ENCODE data around the gene GAREM2. TPM values are rescaled to one million over a fixed set of nuclear protein-coding genes. Genes with fewer than 3 reads are reported as not detected.

Gene GAREM2
- total and polyA plus RNA-seq, 4 donors: 0.08 to 0.28 (median 0.16) TPM

DNA sequence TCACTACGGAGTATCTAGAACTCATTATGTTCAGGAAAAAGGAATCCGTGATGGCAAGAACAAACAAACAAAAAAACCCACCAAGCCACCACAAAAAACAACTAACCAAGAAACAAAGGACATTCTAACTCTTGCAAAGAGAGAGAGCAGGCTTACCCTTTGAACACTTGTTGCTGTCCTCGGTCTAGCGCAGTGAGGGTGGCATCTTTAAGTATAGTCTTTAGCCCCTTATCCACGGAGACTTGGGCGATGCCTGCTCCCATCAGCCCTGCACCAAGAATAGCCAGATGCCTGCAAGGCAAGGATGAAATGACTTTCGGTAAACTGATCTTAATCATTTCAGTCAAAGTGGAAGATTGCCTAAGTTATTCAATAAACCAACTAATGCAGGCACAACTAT lies 31.0 kb downstream of the GAREM2 start (continued):
- TF ChIP-seq, protein P1, sequence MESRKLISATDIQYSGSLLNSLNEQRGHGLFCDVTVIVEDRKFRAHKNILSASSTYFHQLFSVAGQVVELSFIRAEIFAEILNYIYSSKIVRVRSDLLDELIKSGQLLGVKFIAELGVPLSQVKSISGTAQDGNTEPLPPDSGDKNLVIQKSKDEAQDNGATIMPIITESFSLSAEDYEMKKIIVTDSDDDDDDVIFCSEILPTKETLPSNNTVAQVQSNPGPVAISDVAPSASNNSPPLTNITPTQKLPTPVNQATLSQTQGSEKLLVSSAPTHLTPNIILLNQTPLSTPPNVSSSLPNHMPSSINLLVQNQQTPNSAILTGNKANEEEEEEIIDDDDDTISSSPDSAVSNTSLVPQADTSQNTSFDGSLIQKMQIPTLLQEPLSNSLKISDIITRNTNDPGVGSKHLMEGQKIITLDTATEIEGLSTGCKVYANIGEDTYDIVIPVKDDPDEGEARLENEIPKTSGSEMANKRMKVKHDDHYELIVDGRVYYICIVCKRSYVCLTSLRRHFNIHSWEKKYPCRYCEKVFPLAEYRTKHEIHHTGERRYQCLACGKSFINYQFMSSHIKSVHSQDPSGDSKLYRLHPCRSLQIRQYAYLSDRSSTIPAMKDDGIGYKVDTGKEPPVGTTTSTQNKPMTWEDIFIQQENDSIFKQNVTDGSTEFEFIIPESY (IDR thresholded peaks at IDR 0.05): no peak
- TF ChIP-seq GABPA (IDR thresholded peaks at IDR 0.05 in 1 of 2, conservative IDR thresholded peaks at IDR 0.05 in 1 of 2): no peak
- TF ChIP-seq YY1 (IDR thresholded peaks at IDR 0.05): no peak
- TF ChIP-seq, protein P2, sequence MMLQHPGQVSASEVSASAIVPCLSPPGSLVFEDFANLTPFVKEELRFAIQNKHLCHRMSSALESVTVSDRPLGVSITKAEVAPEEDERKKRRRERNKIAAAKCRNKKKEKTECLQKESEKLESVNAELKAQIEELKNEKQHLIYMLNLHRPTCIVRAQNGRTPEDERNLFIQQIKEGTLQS (IDR thresholded peaks at IDR 0.05): no peak
- no peak for TF ChIP-seq RAD21 (IDR thresholded peaks at IDR 0.05)
- TF ChIP-seq JUND (IDR thresholded peaks at IDR 0.05): no peak
- TF ChIP-seq NR2F2 (IDR thresholded peaks at IDR 0.05): no peak
- no peak for TF ChIP-seq TAF1 (conservative IDR thresholded peaks at IDR 0.05)

DNA sequence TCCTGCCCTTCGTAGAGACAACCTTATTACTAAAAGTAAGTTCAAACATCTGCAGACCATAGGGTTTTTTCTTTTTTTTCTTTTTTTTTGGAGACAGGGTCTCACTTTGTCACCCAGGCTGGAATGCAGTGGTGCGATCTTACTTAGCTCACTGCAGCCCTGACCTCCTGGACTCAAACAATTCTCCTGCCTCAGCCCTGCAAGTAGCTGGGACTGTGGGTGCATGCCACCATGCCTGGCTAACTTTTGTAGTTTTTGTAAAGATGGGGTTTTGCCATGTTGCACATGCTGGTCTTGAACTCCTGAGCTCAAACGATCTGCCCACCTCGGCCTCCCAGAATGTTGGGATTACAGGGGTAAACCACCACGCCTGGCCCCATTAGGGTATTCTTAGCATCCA lies 39.1 kb downstream of the GAREM2 start:
- Histone ChIP-seq H3K9me3 (ENCODE audit: control insufficient read depth in 4 of 4, low read length in 3 of 4) (no peaks in the 10 kb centered on the region), H3K27ac (ENCODE audit: low read depth in 1 of 2, low read length in 2 of 2) (no peak overlapping the region), H3K9ac (ENCODE audit: low read depth in 1 of 2, low read length in 2 of 2) (no peak overlapping the region), H3K4me3 (ENCODE audit: low read depth in 1 of 3, low read length in 3 of 3) (no peak overlapping the region), H3K27me3 (ENCODE audit: control insufficient read depth in 4 of 4, insufficient read depth in 4 of 4, low read length in 3 of 4) (no peaks in the 10 kb centered on the region), H3K36me3 (ENCODE audit: control insufficient read depth in 4 of 4, insufficient read depth in 3 of 4, low read depth in 1 of 4, low read length in 3 of 4) (peaks cover 20 to 93% (median 71%) of the 10 kb centered on the region in 4 donors), H3K4me1 (ENCODE audit: control insufficient read depth in 4 of 4, insufficient read depth in 4 of 4, low read length in 3 of 4) (no peaks in the 10 kb centered on the region)
- TF ChIP-seq, protein P2 (IDR thresholded peaks at IDR 0.05): no peak
- TF ChIP-seq, protein P3, sequence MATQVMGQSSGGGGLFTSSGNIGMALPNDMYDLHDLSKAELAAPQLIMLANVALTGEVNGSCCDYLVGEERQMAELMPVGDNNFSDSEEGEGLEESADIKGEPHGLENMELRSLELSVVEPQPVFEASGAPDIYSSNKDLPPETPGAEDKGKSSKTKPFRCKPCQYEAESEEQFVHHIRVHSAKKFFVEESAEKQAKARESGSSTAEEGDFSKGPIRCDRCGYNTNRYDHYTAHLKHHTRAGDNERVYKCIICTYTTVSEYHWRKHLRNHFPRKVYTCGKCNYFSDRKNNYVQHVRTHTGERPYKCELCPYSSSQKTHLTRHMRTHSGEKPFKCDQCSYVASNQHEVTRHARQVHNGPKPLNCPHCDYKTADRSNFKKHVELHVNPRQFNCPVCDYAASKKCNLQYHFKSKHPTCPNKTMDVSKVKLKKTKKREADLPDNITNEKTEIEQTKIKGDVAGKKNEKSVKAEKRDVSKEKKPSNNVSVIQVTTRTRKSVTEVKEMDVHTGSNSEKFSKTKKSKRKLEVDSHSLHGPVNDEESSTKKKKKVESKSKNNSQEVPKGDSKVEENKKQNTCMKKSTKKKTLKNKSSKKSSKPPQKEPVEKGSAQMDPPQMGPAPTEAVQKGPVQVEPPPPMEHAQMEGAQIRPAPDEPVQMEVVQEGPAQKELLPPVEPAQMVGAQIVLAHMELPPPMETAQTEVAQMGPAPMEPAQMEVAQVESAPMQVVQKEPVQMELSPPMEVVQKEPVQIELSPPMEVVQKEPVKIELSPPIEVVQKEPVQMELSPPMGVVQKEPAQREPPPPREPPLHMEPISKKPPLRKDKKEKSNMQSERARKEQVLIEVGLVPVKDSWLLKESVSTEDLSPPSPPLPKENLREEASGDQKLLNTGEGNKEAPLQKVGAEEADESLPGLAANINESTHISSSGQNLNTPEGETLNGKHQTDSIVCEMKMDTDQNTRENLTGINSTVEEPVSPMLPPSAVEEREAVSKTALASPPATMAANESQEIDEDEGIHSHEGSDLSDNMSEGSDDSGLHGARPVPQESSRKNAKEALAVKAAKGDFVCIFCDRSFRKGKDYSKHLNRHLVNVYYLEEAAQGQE (IDR thresholded peaks at IDR 0.05): no peak
- TF ChIP-seq FOXA2 (IDR thresholded peaks at IDR 0.05) (no peak), GABPA (IDR thresholded peaks at IDR 0.05 in 1 of 2, conservative IDR thresholded peaks at IDR 0.05 in 1 of 2) (no peak), RXRA (IDR thresholded peaks at IDR 0.05) (no peak)
- WGBS: 95% methylated on average over 5 of the region's 5 CpGs
- no peak for DNase-seq (ENCODE audit: low spot score)

DNA sequence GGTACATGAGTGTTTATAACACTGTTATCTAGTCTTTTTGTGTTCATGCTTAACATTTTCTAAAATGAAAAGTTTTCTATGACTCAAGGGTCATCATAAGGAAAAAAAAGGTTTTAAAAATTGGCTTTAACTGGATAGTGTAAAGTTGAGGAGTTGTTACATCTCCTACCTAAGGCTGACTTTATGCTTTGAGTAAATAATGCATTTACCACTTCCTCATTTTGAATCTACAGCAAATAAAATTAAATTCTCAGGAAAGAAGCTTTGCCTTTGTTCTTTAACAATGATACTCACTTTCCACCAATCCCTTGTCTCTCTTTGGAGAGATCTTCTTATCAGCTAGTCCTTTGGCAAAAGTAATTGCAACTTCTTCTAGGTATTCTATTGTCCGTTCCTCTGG lies 41.9 kb downstream of the GAREM2 start:
- no peaks in the 10 kb centered on the region for H3K27me3 ChIP-seq (ENCODE audit: control insufficient read depth in 4 of 4, insufficient read depth in 4 of 4, low read length in 3 of 4)
- H3K9ac ChIP-seq (ENCODE audit: low read depth in 1 of 2, low read length in 2 of 2): no peak overlapping the region
- H3K27ac ChIP-seq (ENCODE audit: low read depth in 1 of 2, low read length in 2 of 2): no peak overlapping the region
- WGBS: 90% methylated on average over 1 of the region's 1 CpG
- no peaks in the 10 kb centered on the region for H3K9me3 ChIP-seq (ENCODE audit: control insufficient read depth in 4 of 4, low read length in 3 of 4)
- H3K4me1 ChIP-seq (ENCODE audit: control insufficient read depth in 4 of 4, insufficient read depth in 4 of 4, low read length in 3 of 4): no peaks in the 10 kb centered on the region
- TF ChIP-seq FOXA1 (IDR thresholded peaks at IDR 0.05) (no peak), TAF1 (conservative IDR thresholded peaks at IDR 0.05) (no peak), EGR1 (IDR thresholded peaks at IDR 0.05; ENCODE audit: low read depth in 2 of 2) (no peak), FOXA2 (IDR thresholded peaks at IDR 0.05) (no peak), YY1 (IDR thresholded peaks at IDR 0.05) (no peak), RAD21 (IDR thresholded peaks at IDR 0.05) (no peak), JUND (IDR thresholded peaks at IDR 0.05) (no peak), HNF4A (conservative IDR thresholded peaks at IDR 0.05) (no peak)
- TF ChIP-seq, protein P4, sequence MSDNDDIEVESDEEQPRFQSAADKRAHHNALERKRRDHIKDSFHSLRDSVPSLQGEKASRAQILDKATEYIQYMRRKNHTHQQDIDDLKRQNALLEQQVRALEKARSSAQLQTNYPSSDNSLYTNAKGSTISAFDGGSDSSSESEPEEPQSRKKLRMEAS (IDR thresholded peaks at IDR 0.05): no peak
- TF ChIP-seq, protein P1 (IDR thresholded peaks at IDR 0.05): no peak
- TF ChIP-seq, protein P5, sequence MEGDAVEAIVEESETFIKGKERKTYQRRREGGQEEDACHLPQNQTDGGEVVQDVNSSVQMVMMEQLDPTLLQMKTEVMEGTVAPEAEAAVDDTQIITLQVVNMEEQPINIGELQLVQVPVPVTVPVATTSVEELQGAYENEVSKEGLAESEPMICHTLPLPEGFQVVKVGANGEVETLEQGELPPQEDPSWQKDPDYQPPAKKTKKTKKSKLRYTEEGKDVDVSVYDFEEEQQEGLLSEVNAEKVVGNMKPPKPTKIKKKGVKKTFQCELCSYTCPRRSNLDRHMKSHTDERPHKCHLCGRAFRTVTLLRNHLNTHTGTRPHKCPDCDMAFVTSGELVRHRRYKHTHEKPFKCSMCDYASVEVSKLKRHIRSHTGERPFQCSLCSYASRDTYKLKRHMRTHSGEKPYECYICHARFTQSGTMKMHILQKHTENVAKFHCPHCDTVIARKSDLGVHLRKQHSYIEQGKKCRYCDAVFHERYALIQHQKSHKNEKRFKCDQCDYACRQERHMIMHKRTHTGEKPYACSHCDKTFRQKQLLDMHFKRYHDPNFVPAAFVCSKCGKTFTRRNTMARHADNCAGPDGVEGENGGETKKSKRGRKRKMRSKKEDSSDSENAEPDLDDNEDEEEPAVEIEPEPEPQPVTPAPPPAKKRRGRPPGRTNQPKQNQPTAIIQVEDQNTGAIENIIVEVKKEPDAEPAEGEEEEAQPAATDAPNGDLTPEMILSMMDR (IDR thresholded peaks at IDR 0.05; ENCODE audit: low read depth, low read length, missing input control): no peak
- no peak overlapping the region for H3K4me3 ChIP-seq (ENCODE audit: low read depth in 1 of 3, low read length in 3 of 3)
- DNase-seq (ENCODE audit: low spot score): no peak
- H3K36me3 ChIP-seq (ENCODE audit: control insufficient read depth in 4 of 4, insufficient read depth in 3 of 4, low read depth in 1 of 4, low read length in 3 of 4): peaks cover 17 to 81% (median 54%) of the 10 kb centered on the region in 4 donors
